Rectal smooth muscle tissue (tissue), 1 donor: Measurements from ENCODE around the gene KRTAP20-2.

Experiments
- H3K27ac ChIP-seq: one replicate; pipeline ENCODE4 v1.7.0; 2013; ENCODE audit warnings: low read depth, low read length, inconsistent platforms
- H3K27me3 ChIP-seq: one replicate; pipeline ENCODE4 v1.7.0; 2013; ENCODE audit warnings: low read length; ENCODE audit not compliant: control insufficient read depth, insufficient read depth
- H3K36me3 ChIP-seq: one replicate; pipeline ENCODE4 v1.7.0; 2013; ENCODE audit warnings: low read length; ENCODE audit not compliant: control insufficient read depth, insufficient read depth
- H3K4me1 ChIP-seq: one replicate; pipeline ENCODE4 v1.7.0; 2013; ENCODE audit warnings: low read length; ENCODE audit not compliant: control insufficient read depth, insufficient read depth
- H3K4me3 ChIP-seq: one replicate; pipeline ENCODE4 v1.7.0; 2013; ENCODE audit warnings: low read length
- H3K9ac ChIP-seq: one replicate; pipeline ENCODE4 v1.7.0; 2013; ENCODE audit warnings: low read length

Gene KRTAP20-2

DNA sequence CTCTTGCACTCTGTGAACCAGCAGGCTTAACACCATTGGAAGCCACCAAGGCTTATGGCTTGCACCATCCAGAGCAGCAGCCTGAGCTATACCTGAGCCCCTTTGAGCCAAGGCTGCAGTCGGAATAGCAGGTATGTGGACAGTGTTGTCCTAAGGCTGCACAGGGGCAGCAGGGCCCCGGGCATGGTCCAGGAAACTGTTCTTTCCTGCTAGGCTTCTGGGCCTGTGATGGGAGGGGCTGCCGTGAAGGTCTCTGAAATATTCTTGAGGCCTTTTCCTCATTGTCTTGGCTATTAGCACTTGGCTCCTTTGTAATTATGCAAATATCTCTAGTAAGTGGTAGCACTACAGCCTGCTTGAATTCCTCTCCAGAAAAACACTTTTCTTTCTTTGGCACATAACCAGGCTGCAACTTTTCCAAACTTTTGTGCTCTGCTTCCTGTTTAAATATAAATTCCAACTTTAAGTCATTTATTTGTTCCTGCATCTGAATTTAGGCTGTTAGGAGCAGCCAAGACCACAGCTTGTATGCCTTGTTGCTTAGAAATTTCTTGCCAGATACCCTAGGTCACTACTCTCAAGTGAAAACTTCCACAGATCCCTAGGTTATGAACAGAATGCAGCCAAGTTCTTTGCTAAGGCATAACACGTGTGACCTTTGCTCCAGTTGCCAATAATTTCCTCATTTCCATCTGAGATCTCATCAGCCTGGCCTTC, 9.4 kb upstream of the KRTAP20-2 start:
- Histone ChIP-seq H3K27ac (no peak overlapping the region), H3K4me1 (no peaks in the 10 kb centered on the region), H3K9ac (no peak overlapping the region), H3K27me3 (no peaks in the 10 kb centered on the region), H3K4me3 (no peak overlapping the region), H3K36me3 (no peaks in the 10 kb centered on the region)

DNA sequence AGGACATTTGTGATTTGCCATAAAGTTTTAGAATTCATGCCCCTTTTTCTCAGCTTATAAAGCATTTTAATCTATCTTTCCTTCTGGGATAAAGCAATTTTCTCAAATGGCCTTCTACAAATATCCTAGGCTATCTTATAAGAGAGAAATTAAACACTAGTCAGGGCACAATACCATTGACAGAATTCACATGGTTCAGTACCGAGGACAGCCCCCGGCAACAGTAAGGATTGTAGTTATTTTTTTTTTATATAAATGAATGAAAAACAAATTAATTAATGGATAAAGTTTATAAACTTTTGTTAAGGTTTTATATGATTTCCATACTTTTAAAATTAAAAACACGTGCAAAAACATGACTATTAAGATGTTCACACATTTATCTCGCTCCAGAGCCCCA, 6.9 kb upstream of the KRTAP20-2 start:
- Histone ChIP-seq H3K4me1 (no peaks in the 10 kb centered on the region), H3K9ac (no peak overlapping the region), H3K36me3 (no peaks in the 10 kb centered on the region), H3K27me3 (no peaks in the 10 kb centered on the region), H3K27ac (no peak overlapping the region), H3K4me3 (no peak overlapping the region)

DNA sequence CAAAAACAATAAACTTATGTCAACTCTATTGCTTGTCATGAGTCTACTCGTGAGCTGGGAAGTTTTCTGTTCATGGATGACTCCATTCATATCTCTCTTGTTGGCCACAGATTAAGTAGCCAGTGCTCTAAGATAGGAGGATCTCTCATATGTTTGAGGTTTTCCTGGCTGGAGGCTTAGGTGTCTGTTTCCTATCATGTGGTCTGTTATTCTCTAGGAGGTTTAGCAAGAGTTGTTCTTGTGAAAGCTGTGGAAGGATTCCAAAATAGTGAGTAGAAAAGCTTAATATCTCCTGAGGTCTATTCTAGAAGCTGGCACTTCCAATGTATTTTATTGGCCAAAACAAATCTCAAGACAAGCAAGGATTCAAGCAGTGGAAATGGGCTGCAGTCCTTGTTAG, 5.8 kb upstream of the KRTAP20-2 start:
- no peak overlapping the region for H3K9ac ChIP-seq
- H3K4me3 ChIP-seq, result no peak overlapping the region
- no peaks in the 10 kb centered on the region for H3K36me3 ChIP-seq
- no peaks in the 10 kb centered on the region for H3K27me3 ChIP-seq
- no peak overlapping the region for H3K27ac ChIP-seq
- H3K4me1 ChIP-seq, result no peaks in the 10 kb centered on the region

DNA sequence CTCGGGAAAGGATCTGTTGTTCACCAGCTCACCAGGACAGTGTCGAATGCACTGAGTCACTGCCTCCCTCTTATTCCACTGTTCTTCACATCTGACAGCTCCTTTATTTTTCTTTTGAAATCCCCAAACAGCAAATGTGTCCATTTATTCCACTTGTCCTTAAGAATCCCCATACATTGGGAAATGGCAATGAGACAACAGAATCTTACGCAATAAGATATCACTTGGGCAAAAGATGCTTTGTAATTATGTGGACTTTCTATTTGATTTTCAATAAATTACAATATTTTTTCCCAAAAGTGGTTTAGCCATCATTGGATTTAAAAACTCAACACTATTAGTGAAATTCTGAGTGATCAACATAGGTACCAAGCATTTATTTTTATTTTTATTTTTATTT, 3.7 kb downstream of the KRTAP20-2 start:
- H3K9ac ChIP-seq, result no peak overlapping the region
- H3K27ac ChIP-seq, result no peak overlapping the region
- no peaks in the 10 kb centered on the region for H3K36me3 ChIP-seq
- H3K4me1 ChIP-seq, result no peaks in the 10 kb centered on the region
- H3K4me3 ChIP-seq, result no peak overlapping the region
- no peaks in the 10 kb centered on the region for H3K27me3 ChIP-seq

DNA sequence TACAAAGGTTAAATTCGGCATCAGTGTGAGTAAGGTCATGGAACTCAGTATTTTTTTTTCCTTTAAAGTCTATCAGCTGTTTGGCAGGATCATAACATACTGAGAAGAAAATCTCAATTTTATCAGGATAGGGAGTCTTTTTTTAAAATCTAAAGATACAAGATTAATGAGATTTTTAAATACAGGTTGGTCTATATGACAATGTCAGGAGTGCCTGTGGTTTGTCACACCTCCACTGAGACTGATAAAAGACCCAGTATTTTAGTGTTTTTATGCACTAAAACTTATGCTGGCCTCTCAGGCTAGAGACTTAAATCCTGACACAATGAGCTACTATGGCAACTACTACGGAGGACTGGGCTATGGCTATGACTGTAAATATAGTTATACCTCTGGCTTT, 7.6 kb downstream of the KRTAP20-2 start, which contains the start of gene KRTAP20-3:
KRTAP20-3 (plus strand) TSS at position 301 of the 400 bp plus-strand sequence.
- Histone ChIP-seq H3K9ac (no peak within 1 kb of the TSS), H3K27me3 (no peaks in the 10 kb centered on the region)

DNA sequence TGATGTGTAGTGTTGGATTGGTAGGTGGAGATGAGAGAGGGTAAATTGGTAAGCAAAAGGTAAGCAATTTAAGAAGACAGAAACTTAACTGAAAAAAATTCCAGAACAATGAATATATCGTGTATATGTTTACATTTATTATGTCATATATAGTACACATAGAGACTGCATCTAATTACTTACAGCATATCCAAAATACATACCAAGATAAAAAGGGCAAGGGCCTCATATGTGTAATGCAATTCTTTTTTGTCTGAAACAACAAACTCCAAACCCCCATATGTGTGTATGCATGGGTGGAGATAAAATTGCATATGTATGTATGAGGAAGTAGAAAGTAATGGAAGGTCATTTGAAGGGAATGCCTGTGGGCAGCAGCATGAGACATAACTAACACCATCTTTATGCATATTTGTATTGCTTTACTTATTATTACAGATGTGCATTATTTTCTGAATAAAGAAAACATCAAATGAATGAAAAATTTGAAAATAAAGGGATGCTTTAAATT, 12.0 kb downstream of the KRTAP20-2 start:
- Histone ChIP-seq H3K27ac (no peak overlapping the region), H3K4me3 (no peak overlapping the region), H3K36me3 (no peaks in the 10 kb centered on the region), H3K27me3 (no peaks in the 10 kb centered on the region), H3K9ac (no peak overlapping the region), H3K4me1 (no peaks in the 10 kb centered on the region)

More for the DNA sequence above, 7.6 kb downstream of the KRTAP20-2 start, which contains the start of gene KRTAP20-3:
- Histone ChIP-seq H3K4me3 (no peak within 1 kb of the TSS), H3K36me3 (no peaks in the 10 kb centered on the region), H3K4me1 (no peaks in the 10 kb centered on the region), H3K27ac (no peak within 1 kb of the TSS)

DNA sequence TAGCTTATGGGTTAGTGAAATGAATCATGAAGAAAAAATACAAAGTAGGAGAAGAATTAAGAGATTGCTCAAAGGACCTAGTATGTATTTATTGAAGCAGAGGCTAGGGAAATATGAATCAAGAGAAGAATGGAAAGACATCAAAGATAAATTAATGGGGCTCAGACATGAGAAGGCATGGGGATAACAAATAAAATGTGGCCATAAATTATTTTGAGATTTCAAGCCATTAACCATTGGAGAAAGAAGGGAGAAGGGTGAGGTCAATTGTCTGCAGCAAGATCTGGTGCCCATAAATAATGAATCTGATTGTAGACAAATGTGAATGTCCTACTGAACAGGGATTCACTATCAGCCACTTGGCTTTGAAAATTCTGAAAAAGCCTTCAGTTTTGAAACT, 17.9 kb downstream of the KRTAP20-2 start:
- H3K36me3 ChIP-seq, result no peaks in the 10 kb centered on the region
- H3K4me3 ChIP-seq, result no peak overlapping the region
- H3K27me3 ChIP-seq, result no peaks in the 10 kb centered on the region
- no peaks in the 10 kb centered on the region for H3K4me1 ChIP-seq
- H3K27ac ChIP-seq, result no peak overlapping the region
- H3K9ac ChIP-seq, result no peak overlapping the region

DNA sequence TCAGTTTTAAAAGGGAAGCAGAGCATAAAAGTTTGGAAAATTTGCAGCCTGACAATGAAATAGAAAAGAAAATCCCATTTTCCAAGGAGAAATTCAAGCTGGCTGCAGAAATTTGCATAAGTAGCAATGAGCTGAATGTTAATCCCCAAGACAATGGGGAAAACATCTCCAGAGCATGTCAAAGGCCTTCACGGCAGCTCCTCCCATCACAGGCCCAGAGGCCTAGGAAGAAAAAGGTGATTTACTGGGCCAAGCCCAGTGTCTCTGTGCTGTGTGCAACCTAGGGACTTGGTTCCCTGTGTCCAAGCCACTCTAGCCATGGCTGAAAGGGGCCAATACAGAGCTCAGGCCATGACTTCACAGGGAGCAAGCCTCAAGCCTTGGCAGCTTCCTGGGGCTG, 33.8 kb downstream of the KRTAP20-2 start:
- Histone ChIP-seq H3K27ac (no peak overlapping the region), H3K4me3 (no peak overlapping the region), H3K27me3 (no peaks in the 10 kb centered on the region), H3K4me1 (no peaks in the 10 kb centered on the region), H3K36me3 (no peaks in the 10 kb centered on the region), H3K9ac (no peak overlapping the region)

DNA sequence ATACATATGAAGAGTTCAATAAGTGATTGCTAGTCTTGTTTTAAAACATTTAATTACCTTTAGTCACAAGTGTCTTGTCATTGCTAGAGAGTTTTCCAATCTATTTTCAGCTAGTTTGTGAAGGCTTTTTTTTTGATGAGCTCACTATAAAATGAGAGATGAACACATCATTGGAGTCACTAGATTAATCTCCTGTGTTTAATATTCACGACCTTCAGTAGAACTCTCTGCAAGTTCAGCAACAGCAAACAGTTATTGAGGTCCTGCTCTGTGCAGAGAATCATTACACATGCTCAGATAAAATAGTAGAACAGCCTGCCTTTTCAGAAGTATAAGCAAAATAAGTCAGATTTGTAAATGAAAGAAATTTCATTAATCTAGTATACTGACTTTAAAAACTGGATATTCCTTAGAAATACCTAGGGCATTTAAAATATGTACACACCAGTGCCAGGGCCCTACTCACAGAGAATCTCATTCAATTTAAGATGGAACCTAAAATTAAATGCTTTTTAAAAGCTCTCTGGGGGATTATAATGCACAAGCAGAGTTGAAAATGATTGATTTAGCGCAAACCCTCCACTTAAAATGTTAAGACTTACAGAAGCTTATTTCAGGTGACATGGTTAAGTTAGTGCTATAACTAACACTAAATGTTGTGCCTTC, 38.1 kb downstream of the KRTAP20-2 start:
- H3K27me3 ChIP-seq, result no peaks in the 10 kb centered on the region
- H3K36me3 ChIP-seq, result no peaks in the 10 kb centered on the region
- no peak overlapping the region for H3K4me3 ChIP-seq
- no peak overlapping the region for H3K9ac ChIP-seq
- H3K4me1 ChIP-seq, result no peaks in the 10 kb centered on the region
- no peak overlapping the region for H3K27ac ChIP-seq

DNA sequence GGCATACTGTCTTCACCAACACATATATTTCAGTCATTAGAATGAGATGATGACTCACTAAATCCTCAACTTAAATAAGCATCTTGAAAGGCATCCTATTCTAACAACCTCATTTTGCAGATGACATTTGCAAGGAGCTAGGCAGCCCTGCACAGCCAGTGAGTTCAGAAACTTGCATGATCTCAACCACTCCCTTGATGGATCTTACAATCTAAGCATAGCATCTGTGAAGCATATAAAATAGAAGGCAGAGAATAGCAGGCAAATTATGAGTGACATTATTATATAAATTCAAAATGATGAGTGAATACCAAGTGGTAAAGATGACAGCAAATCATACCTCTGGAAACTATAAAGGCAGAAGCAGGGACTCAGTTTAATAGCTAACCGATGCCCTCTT, 39.3 kb downstream of the KRTAP20-2 start:
- no peaks in the 10 kb centered on the region for H3K27me3 ChIP-seq
- no peak overlapping the region for H3K4me3 ChIP-seq
- H3K36me3 ChIP-seq, result no peaks in the 10 kb centered on the region
- H3K4me1 ChIP-seq, result no peaks in the 10 kb centered on the region
- H3K27ac ChIP-seq, result no peak overlapping the region
- H3K9ac ChIP-seq, result no peak overlapping the region

DNA sequence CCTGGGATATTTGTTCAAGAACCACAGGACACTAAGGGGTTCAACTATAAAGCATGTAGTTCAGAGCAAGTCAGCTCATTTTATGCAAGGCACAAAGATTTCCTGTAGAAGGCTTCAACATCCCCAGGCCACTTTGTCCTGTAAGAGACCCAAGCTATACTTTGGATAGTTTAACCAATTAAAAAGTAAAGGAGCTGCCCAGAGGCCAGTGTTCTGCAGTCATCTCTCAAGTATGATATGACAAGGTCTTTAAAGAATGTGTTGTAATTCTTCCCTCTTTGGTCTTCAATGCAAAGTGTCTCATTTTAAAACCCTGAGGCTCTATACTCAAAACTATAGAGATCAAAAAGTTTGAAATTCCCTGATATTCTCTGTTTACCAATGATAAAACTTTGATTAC, 41.7 kb downstream of the KRTAP20-2 start:
- H3K36me3 ChIP-seq, result no peaks in the 10 kb centered on the region
- H3K27ac ChIP-seq, result no peak overlapping the region
- H3K4me3 ChIP-seq, result no peak overlapping the region
- no peaks in the 10 kb centered on the region for H3K4me1 ChIP-seq
- H3K27me3 ChIP-seq, result no peaks in the 10 kb centered on the region
- H3K9ac ChIP-seq, result no peak overlapping the region

DNA sequence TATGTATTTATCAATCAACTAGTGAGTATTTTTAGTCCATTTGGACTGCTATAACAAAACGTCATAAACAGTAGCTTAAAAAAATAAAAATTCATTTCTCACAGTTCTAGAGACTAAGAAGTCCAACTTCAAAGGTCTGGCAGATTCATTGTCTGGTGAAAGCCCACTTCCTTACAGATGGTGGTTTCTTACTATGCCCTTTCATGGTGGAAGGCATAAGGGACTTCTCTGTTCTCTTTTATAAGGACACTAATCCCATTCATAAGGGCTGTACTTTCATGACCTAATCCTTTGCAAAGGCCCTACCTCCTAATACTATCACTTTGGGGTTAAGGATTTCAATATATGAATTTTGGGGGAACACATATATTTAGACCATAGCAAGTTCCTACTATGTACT, 45.6 kb downstream of the KRTAP20-2 start:
- no peak overlapping the region for H3K4me3 ChIP-seq
- H3K4me1 ChIP-seq, result no peaks in the 10 kb centered on the region
- no peaks in the 10 kb centered on the region for H3K27me3 ChIP-seq
- no peaks in the 10 kb centered on the region for H3K36me3 ChIP-seq
- no peak overlapping the region for H3K9ac ChIP-seq
- no peak overlapping the region for H3K27ac ChIP-seq

DNA sequence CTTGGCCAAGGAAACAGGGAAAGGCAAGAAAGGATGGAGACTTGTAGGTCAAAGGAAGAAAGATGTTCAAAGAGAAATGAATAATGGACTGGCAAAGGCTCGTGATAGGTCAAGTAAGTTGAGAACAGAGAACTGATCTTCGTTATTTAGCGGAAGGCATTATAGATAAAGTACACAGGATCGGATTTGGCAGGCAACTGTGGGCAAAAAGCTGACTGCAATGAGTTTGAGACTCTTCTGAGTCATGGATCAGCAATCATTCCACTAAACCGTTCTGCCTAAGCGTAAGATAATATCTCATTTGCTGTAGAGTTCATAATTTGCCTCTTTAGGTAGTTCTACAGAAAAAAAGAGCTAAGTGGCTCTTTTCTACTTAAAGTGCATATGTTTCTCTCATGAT, 49.5 kb downstream of the KRTAP20-2 start:
- Histone ChIP-seq H3K4me1 (no peaks in the 10 kb centered on the region), H3K4me3 (no peak overlapping the region), H3K9ac (no peak overlapping the region), H3K27me3 (no peaks in the 10 kb centered on the region), H3K36me3 (no peaks in the 10 kb centered on the region), H3K27ac (no peak overlapping the region)
